DND-41 (cell line): ENCODE measurements around the gene LYRM4.

ENCODE experiments used
- EZH2 ChIP-seq: IDR thresholded peaks from 3 replicates; pipeline ENCODE4 v1.6.1; 2012; ENCODE audit warnings: borderline replicate concordance, low read depth, mild to moderate bottlenecking, moderate library complexity, low read length, inconsistent platforms; ENCODE audit not compliant: severe bottlenecking
- TF ChIP-seq, protein P1 (sequence below): IDR thresholded peaks from 2 replicates; pipeline ENCODE4 v1.5.1; 2012; ENCODE audit warnings: borderline replicate concordance, low read length, moderate library complexity, mild to moderate bottlenecking; ENCODE audit not compliant: poor library complexity, severe bottlenecking; ENCODE audit errors: extremely low read depth

DNA sequence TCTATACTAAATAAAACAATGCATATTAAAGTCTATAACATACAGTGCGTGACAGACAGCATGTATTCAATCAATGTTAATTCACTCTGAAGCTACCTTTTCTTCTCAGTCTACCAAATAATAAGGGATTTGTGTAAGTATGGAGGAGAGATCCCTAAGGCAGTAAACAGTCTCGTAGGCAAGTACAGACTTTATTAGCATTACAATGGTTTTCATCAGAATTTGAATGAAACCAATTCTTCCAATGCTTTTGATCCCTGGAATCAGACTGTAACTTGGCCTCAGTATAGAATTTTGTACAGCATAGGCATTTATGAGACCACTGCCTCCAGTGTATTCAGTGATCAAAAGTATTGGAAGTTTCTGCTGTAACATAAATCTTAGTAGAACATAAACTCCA lies 19.5 kb downstream of the LYRM4 start:
- TF ChIP-seq, protein P1, sequence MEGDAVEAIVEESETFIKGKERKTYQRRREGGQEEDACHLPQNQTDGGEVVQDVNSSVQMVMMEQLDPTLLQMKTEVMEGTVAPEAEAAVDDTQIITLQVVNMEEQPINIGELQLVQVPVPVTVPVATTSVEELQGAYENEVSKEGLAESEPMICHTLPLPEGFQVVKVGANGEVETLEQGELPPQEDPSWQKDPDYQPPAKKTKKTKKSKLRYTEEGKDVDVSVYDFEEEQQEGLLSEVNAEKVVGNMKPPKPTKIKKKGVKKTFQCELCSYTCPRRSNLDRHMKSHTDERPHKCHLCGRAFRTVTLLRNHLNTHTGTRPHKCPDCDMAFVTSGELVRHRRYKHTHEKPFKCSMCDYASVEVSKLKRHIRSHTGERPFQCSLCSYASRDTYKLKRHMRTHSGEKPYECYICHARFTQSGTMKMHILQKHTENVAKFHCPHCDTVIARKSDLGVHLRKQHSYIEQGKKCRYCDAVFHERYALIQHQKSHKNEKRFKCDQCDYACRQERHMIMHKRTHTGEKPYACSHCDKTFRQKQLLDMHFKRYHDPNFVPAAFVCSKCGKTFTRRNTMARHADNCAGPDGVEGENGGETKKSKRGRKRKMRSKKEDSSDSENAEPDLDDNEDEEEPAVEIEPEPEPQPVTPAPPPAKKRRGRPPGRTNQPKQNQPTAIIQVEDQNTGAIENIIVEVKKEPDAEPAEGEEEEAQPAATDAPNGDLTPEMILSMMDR: no peak
- TF ChIP-seq EZH2: no peak
